Activated naive CD8-positive, alpha-beta T cell treated with anti-CD3 and anti-CD28 coated beads, Interleukin-2, amount 10 ng/mL, durations not matched to agents 7 days and 5 days (primary cell): ENCODE results near the gene USP44. TPM values are rescaled to one million over a fixed set of nuclear protein-coding genes. Genes with fewer than 3 reads are reported as not detected.

ENCODE experiments used
- ATAC-seq: fragments of 150-1000 bp; cut with Tn5 transposase; one replicate; pipeline ENCODE4 v1.10.0; 2021; ENCODE audit warnings: low read depth, moderate library complexity
- POLR2A ChIA-PET: fragments of 350-600 bp; sonication (Branson Sonifier 250); formaldehyde crosslinking; loops from one replicate; lab custom pipeline; 2021; ENCODE audit warnings: antibody characterized with exemption; lab: Charles Lee
- DNase-seq: peaks from one replicate; pipeline ENCODE4 v3.0.0; 2021
- H3K27ac Mint-ChIP-seq: one replicate; pipeline ENCODE4 v1.8.0; 2022; ENCODE audit warnings: mild to moderate bottlenecking, mixed read lengths
- H3K27me3 Mint-ChIP-seq: one replicate; pipeline ENCODE4 v1.8.0; 2022; ENCODE audit warnings: mild to moderate bottlenecking, moderate library complexity, mixed read lengths
- H3K36me3 Mint-ChIP-seq: one replicate; pipeline ENCODE4 v1.8.0; 2021; ENCODE audit warnings: mild to moderate bottlenecking, mixed read lengths
- H3K4me1 Mint-ChIP-seq: one replicate; pipeline ENCODE4 v1.8.0; 2021; ENCODE audit warnings: mixed read lengths
- H3K4me3 Mint-ChIP-seq: one replicate; pipeline ENCODE4 v1.8.0; 2022; ENCODE audit warnings: mild to moderate bottlenecking, moderate library complexity, mixed read lengths
- H3K9me3 Mint-ChIP-seq: one replicate; pipeline ENCODE4 v1.8.0; 2021; ENCODE audit warnings: mixed read lengths
- total RNA-seq, 2 experiments: library from RNA; stranded (reverse); gene quantifications; one replicate each; pipeline ENCODE4 v1.2.3, GENCODE V29; 2021

USP44 gene
- total RNA-seq, 2 experiments from 2014 or later = 25.8 to 28.8 TPM

DNA sequence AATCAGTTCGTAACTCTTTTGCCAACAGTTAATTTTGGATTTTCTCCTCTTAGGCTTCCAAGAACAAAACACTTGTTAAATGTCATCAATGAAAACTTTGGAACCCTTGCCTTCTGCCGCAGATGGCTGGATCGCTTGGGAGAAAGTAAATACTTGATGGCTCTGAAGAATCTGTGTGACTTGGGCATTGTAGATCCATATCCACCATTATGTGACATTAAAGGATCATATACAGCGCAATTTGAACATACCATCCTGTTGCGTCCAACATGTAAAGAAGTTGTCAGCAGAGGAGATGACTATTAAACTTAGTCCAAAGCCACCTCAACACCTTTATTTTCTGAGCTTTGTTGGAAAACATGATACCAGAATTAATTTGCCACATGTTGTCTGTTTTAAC, 37.7 kb downstream of the USP44 start:
- Mint-ChIP-seq H3K36me3 (peaks cover 36% of the 10 kb centered on the region), H3K9me3 (no peaks in the 10 kb centered on the region), H3K4me3 (no peak overlapping the region), H3K27me3 (no peaks in the 10 kb centered on the region), H3K27ac (no peak overlapping the region), H3K4me1 (no peaks in the 10 kb centered on the region)
- no peak for ATAC-seq
- DNase-seq = no peak
- POLR2A ChIA-PET = no interaction called here

DNA sequence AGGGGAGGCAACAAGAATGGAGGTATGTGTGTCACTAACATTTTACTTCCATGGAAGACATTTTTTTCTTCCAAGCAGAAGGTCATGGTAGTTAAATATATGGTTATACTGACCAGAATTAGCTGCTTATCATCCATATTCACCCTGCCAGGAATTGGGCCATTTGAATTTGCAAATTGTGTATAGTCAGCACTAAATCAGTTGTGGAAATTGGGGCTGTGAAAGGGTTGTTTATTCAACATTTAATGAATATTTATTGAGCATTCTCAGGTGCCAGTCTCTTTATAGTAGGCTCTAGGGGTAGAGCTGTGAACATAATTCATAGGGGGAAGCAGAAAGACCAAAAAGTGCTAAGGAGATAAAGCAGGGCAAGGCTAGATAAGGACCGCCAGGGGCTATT, 39.3 kb downstream of the USP44 start:
- ATAC-seq = no peak
- H3K27me3 Mint-ChIP-seq = no peaks in the 10 kb centered on the region
- peaks cover 36% of the 10 kb centered on the region for H3K36me3 Mint-ChIP-seq
- no peaks in the 10 kb centered on the region for H3K9me3 Mint-ChIP-seq
- peak overlapping the region; percentile 12 for H3K27ac Mint-ChIP-seq
- no peak for DNase-seq
- H3K4me1 Mint-ChIP-seq = peaks cover 1% of the 10 kb centered on the region
- POLR2A ChIA-PET = no interaction called here
- H3K4me3 Mint-ChIP-seq = no peak overlapping the region

DNA sequence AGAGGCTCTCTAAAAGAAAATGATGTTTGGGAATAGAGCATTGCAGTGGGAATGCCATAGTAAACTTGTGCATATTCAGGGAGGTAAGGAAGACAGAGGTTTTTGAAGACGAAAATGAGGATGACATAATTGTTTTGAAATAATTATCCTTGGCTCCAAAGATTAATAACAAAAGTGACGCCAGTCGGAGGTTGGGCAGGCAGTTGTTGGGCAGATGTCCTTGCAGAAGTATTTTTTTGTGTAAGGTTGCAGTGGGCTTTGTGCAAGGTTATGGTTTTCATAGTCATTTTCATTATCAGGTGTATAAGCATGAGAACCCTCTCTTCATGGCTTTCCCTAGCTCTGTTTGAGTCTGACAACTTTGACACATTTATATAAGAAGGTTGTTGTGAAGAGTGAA, 42.0 kb downstream of the USP44 start:
- Mint-ChIP-seq H3K27me3 (no peaks in the 10 kb centered on the region), H3K36me3 (peaks cover 37% of the 10 kb centered on the region), H3K4me3 (no peak overlapping the region), H3K27ac (no peak overlapping the region), H3K9me3 (no peaks in the 10 kb centered on the region), H3K4me1 (peaks cover 1% of the 10 kb centered on the region)
- DNase-seq = no peak
- no peak for ATAC-seq
- POLR2A ChIA-PET = no interaction called here

DNA sequence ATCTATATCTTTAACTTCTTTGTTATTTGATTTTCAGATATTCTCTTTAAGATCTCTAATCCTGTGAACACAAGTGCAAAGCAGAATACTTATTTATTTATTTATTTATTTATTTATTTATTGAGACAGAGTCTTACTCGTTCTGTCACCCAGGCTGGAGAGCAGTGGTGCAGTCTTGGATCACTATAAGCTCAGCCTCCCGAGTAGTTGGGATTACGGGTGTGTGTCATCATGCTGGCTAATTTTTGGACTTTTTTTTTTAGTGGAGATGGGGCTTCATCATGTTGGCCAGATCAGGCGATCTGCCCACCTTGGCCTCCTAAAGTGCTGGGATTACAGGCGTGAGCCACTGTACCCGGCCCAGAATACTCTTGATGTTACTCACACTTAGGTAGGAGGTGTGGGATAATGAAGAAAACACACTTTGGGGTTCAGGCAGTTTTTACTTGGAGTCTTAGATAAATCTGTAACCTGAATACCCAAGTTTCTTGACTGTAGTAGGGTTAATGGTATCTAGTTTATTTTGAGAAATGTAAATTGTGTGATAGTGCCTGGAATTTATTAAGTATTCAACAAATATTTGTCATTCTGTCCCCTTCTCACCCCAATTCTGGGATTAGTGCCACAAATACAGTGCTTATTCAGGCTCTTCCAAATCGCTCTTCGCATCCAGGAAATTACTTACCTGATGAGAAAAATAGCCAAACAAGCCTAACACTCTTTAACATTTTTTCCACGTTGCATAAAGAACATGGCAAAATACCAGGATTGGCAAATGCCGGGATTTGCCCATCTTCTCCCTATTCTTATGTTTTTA, 44.4 kb downstream of the USP44 start:
- POLR2A ChIA-PET = no interaction called here
- DNase-seq (no peak), ATAC-seq (no peak)
- no peak overlapping the region for H3K4me3 Mint-ChIP-seq
- no peaks in the 10 kb centered on the region for H3K9me3 Mint-ChIP-seq
- H3K27ac Mint-ChIP-seq = no peak overlapping the region
- peaks cover 6% of the 10 kb centered on the region for H3K4me1 Mint-ChIP-seq
- peaks cover 36% of the 10 kb centered on the region for H3K36me3 Mint-ChIP-seq
- H3K27me3 Mint-ChIP-seq = no peaks in the 10 kb centered on the region

DNA sequence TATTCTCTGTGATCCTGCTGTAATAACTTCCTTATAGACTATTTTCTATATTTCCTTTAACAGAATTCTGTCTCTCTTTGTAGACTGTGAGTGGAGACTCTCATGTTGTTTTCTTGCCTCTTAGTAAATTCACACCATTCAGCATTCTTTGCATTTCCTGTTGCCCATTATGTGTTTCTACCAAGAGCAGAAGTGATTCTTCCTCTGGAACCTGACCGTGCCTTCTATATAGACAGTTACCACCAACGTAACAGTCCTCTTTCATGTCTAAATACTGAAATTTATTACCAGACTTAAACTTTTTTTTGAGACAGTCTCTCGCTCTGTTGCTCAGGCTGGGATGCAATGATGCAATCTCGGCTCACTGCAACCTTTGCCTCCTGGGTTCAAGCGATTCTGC, 46.2 kb downstream of the USP44 start:
- ATAC-seq (no peak), DNase-seq (no peak)
- no peaks in the 10 kb centered on the region for H3K9me3 Mint-ChIP-seq
- no peaks in the 10 kb centered on the region for H3K27me3 Mint-ChIP-seq
- H3K4me1 Mint-ChIP-seq = peaks cover 6% of the 10 kb centered on the region
- POLR2A ChIA-PET = no interaction called here
- H3K4me3 Mint-ChIP-seq = no peak overlapping the region
- peaks cover 33% of the 10 kb centered on the region for H3K36me3 Mint-ChIP-seq
- no peak overlapping the region for H3K27ac Mint-ChIP-seq

DNA sequence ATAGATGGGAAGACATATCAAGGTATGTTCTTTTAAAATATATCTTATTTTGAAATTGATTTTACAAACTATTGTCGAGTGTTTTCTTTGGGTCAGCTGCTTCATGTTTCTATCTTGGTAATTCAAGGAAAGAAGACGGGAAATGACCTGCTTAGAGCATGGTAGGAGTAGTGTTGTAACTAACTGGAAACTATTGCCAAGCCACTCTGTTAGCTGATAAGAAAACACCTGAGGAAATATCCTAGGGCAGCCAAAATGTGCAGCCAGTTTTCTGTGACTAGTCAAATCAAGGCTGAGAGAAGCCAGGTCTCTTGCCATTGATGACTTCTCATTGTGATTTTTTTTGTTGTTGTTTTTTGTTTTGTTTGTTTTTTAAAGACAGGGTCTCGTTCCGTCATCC, 47.1 kb downstream of the USP44 start:
- H3K27me3 Mint-ChIP-seq = no peaks in the 10 kb centered on the region
- POLR2A ChIA-PET = no interaction called here
- peaks cover 6% of the 10 kb centered on the region for H3K4me1 Mint-ChIP-seq
- no peak overlapping the region for H3K4me3 Mint-ChIP-seq
- H3K9me3 Mint-ChIP-seq = no peaks in the 10 kb centered on the region
- ATAC-seq = no peak
- peaks cover 37% of the 10 kb centered on the region for H3K36me3 Mint-ChIP-seq
- H3K27ac Mint-ChIP-seq = no peak overlapping the region
- no peak for DNase-seq

DNA sequence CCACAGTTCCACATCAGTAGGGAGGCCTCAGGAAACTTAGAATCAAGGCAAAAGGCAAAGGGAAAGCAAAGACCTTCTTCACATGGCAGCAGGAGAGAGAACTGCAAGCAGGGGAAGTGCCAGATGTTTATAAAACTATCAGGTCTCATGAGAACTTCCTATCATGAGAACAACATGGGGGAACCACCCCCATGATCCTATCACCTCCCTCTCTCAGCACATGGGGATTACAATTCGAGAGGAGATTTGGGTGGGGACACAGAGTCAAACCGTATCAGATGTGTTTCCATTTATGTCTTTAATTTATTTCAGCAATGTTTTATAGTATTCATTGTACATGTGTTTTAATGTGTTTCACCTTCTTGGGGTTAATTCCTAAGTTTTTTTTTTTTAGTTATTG, 51.5 kb downstream of the USP44 start:
- H3K27ac Mint-ChIP-seq = no peak overlapping the region
- peaks cover 55% of the 10 kb centered on the region for H3K36me3 Mint-ChIP-seq
- no peak for DNase-seq

GRCh38 chr12:95498968-95499367, 52.3 kb downstream of the USP44 start:
- POLR2A ChIA-PET = interaction anchor here (1.2 kb wide), 1 partner anchor 11 kb away, joined by 3 read pairs; no protein-coding TSS in a partner anchor
- H3K9me3 Mint-ChIP-seq = no peaks in the 10 kb centered on the region
- no peak overlapping the region for H3K27ac Mint-ChIP-seq
- H3K4me1 Mint-ChIP-seq = peaks cover 9% of the 10 kb centered on the region
- no peak for DNase-seq
- H3K4me3 Mint-ChIP-seq = no peak overlapping the region
- no peaks in the 10 kb centered on the region for H3K27me3 Mint-ChIP-seq
- peaks cover 56% of the 10 kb centered on the region for H3K36me3 Mint-ChIP-seq
- no peak for ATAC-seq

More for the DNA sequence above, 51.5 kb downstream of the USP44 start:
- ATAC-seq = no peak
- POLR2A ChIA-PET = interaction anchor here (1.2 kb wide), 1 partner anchor 12 kb away, joined by 3 read pairs; no protein-coding TSS in a partner anchor
- Mint-ChIP-seq H3K4me1 (peaks cover 9% of the 10 kb centered on the region), H3K4me3 (no peak overlapping the region), H3K27me3 (no peaks in the 10 kb centered on the region), H3K9me3 (no peaks in the 10 kb centered on the region)

- peaks cover 4% of the 10 kb centered on the region for H3K4me1 Mint-ChIP-seq
- no peak for DNase-seq
- no peaks in the 10 kb centered on the region for H3K27me3 Mint-ChIP-seq
- no peak for ATAC-seq
- H3K9me3 Mint-ChIP-seq = no peaks in the 10 kb centered on the region
- H3K4me3 Mint-ChIP-seq = no peak overlapping the region
- H3K36me3 Mint-ChIP-seq = peaks cover 50% of the 10 kb centered on the region
- POLR2A ChIA-PET = no interaction called here
- H3K27ac Mint-ChIP-seq = no peak overlapping the region
These were observed 54.2 kb downstream of the USP44 start for GRCh38 chr12:95497031-95497430.

- H3K4me3 Mint-ChIP-seq = no peak overlapping the region
- peaks cover 6% of the 10 kb centered on the region for H3K4me1 Mint-ChIP-seq
- DNase-seq = no peak
- H3K27ac Mint-ChIP-seq = no peak overlapping the region
- POLR2A ChIA-PET = no interaction called here
- no peaks in the 10 kb centered on the region for H3K9me3 Mint-ChIP-seq
- no peaks in the 10 kb centered on the region for H3K27me3 Mint-ChIP-seq
- H3K36me3 Mint-ChIP-seq = peaks cover 46% of the 10 kb centered on the region
- ATAC-seq = no peak
These were observed 55.8 kb downstream of the USP44 start for GRCh38 chr12:95495433-95495832.

DNA sequence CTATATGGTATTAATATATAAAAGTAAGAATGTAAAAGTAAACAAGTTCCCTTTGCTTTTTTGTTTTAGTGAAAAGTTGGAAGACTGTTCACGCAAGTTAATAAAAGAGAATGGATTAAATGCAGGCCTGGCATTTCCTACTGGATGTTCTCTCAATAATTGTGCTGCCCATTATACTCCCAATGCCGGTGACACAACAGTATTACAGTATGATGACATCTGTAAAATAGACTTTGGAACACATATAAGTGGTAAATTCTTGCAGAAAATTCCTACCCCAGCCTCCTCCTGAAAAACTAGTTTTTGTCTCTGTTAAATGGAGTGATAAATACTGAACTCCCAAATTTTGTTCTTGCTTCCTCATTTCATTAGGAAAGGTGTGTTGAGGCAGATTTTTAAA, 56.4 kb downstream of the USP44 start:
- POLR2A ChIA-PET = no interaction called here
- Mint-ChIP-seq H3K9me3 (no peaks in the 10 kb centered on the region), H3K4me3 (no peak overlapping the region), H3K27me3 (no peaks in the 10 kb centered on the region), H3K36me3 (peaks cover 41% of the 10 kb centered on the region), H3K27ac (no peak overlapping the region), H3K4me1 (peaks cover 6% of the 10 kb centered on the region)
- no peak for DNase-seq
- no peak for ATAC-seq

DNA sequence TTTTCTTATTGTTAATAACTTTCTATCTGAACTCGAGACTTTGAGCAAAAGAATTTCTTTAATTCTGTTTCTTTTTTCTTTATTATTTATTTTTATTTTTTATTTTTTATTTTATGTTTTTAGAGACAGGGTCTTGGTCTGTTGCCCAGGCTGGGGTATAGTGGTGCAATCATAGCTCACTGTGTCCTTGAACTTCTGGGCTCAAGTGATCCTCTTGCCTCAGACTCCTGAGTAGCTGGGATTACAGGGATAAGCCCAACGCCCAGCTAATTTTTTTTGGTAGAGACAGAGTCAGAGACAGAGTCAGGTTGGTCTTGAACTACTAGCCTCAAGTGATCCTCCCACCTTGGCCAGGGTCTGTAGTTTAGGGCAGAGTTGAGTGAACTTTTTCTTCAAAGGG, 58.8 kb downstream of the USP44 start:
- POLR2A ChIA-PET = no interaction called here
- DNase-seq = no peak
- no peaks in the 10 kb centered on the region for H3K9me3 Mint-ChIP-seq

DNA sequence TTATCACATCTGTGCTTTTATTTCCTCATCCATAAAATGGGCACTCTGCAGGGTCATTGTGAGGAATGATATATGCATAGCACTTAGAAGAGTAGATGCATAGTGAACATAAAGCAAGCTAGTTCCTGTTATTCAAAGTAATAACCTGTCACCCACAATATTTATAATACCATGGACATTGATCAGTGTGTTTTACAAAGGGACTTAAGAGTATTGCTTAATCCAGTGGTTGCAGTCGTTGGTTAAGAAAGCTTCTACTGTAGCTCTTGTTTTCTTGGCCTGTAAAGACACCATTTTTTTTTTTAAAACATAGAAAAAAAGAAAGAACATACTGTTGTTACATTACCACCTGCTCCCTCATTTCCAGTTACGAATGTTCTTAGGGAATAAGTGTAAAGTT, 64.3 kb downstream of the USP44 start:
- no peak for ATAC-seq
- Mint-ChIP-seq H3K4me1 (peaks cover 1% of the 10 kb centered on the region), H3K36me3 (peaks cover 20% of the 10 kb centered on the region), H3K4me3 (no peak overlapping the region), H3K9me3 (no peaks in the 10 kb centered on the region), H3K27me3 (no peaks in the 10 kb centered on the region), H3K27ac (no peak overlapping the region)
- POLR2A ChIA-PET = interaction anchor here (0.8 kb wide), 1 partner anchor 12 kb away, joined by 3 read pairs; no protein-coding TSS in a partner anchor
- DNase-seq = no peak

More for the DNA sequence above, 58.8 kb downstream of the USP44 start:
- peaks cover 1% of the 10 kb centered on the region for H3K4me1 Mint-ChIP-seq
- H3K27me3 Mint-ChIP-seq = no peaks in the 10 kb centered on the region
- peaks cover 26% of the 10 kb centered on the region for H3K36me3 Mint-ChIP-seq
- ATAC-seq = no peak
- no peak overlapping the region for H3K27ac Mint-ChIP-seq
- H3K4me3 Mint-ChIP-seq = no peak overlapping the region

DNA sequence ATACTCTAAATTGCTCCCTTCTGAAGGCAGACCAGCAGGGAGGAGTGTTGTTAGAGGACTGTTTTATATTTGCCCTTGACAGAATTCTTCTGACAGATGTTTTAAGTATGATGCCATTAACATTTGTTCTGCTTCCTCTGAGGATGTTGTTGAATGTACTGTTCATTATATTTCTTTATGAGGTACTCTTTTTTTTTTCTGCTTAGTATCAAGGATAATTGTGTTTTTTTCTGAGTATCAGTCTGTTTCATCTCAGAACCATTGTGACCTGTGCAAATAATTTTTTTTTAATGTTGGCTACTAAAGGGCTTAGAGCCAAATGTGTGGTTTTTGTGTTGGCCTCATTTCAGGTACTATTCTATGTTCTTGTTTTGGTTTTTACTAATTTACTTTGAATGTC, 66.8 kb downstream of the USP44 start:
- Mint-ChIP-seq H3K4me1 (peaks cover 18% of the 10 kb centered on the region), H3K27me3 (no peaks in the 10 kb centered on the region), H3K36me3 (peaks cover 31% of the 10 kb centered on the region), H3K27ac (no peak overlapping the region), H3K9me3 (no peaks in the 10 kb centered on the region), H3K4me3 (no peak overlapping the region)
- ATAC-seq = no peak
- DNase-seq = no peak
- POLR2A ChIA-PET = no interaction called here
